Vagina (tissue), 2 donors: ENCODE measurements around the gene ESRP2.

Experiments
- POLR2A ChIP-seq, 2 donors: fragments of 450-650 bp; IDR thresholded peaks; one replicate each; pipeline ENCODE4 v1.6.1; 2017; ENCODE audit warnings: antibody characterized with exemption in 2 of 2, mild to moderate bottlenecking in 2 of 2, moderate library complexity in 2 of 2
- POLR2AphosphoS5 ChIP-seq, 2 donors: sonication (generic); formaldehyde crosslinking; IDR thresholded peaks; one replicate each; pipeline ENCODE4 v1.9.0; 2017; ENCODE audit warnings: antibody characterized with exemption in 2 of 2, mild to moderate bottlenecking in 2 of 2, low read depth in 1 of 2; ENCODE audit not compliant: insufficient read depth in 1 of 2

DNA sequence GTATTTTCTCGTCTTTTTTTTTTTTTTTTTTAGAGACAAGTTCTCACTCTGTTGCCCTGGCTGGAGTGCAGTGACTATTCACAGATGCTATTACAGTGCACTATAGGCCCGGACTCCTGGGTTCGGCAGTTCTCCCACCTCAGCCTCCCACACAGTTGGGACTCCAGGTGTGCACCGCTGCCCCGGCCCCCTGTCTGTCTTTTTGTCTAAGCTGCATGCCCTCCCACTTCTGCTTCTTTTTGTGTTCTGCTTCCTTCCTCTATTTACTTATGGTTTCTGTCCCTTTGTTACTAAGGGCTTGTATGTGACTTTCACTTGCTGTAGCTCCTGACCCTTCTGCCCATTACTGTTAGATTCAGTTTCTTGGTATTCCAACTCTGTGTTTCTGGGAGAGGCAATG, 48.9 kb upstream of the ESRP2 start:
- TF ChIP-seq POLR2A (IDR thresholded peaks at IDR 0.05) (no peak), POLR2AphosphoS5 (IDR thresholded peaks at IDR 0.05; ENCODE audit: insufficient read depth in 1 of 2, low read depth in 1 of 2) (no peak)
